ENCODE measurements around the gene GGA1. TPM values are rescaled to one million over a fixed set of nuclear protein-coding genes. Genes with fewer than 3 reads are reported as not detected.
"Not testable (repeated sequence)": the region's sequence is repeated elsewhere in the genome, so short reads cannot be mapped to it uniquely, and the experiment has no call there.

GGA1 gene
- total RNA-seq, 1 donor from 2014 or later: 43.1 TPM

- H3K4me1 Mint-ChIP-seq (ENCODE audit: low read depth, unreplicated experiment): peaks cover 4% of the 10 kb centered on the region
- no peaks in the 10 kb centered on the region for H4K20me1 ChIP-seq (ENCODE audit: insufficient read depth, low read length)
- peak overlapping the region; percentile 36 for H3K4me2 ChIP-seq (ENCODE audit: low read length)
- no peak overlapping the region for H3K27ac Mint-ChIP-seq (ENCODE audit: unreplicated experiment)
- H3K4me3 Mint-ChIP-seq (ENCODE audit: unreplicated experiment): no peak overlapping the region
- H3K27me3 Mint-ChIP-seq (ENCODE audit: low read depth, unreplicated experiment): no peaks in the 10 kb centered on the region
- no peak overlapping the region for H2AFZ ChIP-seq (ENCODE audit: low read depth, low read length)
- no peak overlapping the region for H3K9ac ChIP-seq (ENCODE audit: low read length)
- H3K9me3 ChIP-seq (ENCODE audit: insufficient read depth, low read depth, low read length): no peaks in the 10 kb centered on the region
- H3K36me3 ChIP-seq (ENCODE audit: insufficient read depth, low read length): no peaks in the 10 kb centered on the region
- FAIRE-seq (no peak), DNase-seq (ENCODE audit: low read depth) (no peak)
- no peaks in the 10 kb centered on the region for H3K79me2 ChIP-seq (ENCODE audit: insufficient read depth, low read length)
- H3K4me1 ChIP-seq (ENCODE audit: insufficient read depth, low read length): peaks cover 4% of the 10 kb centered on the region
- H3K36me3 Mint-ChIP-seq (ENCODE audit: low read depth, unreplicated experiment): no peaks in the 10 kb centered on the region
- no peak for TF ChIP-seq CTCF (IDR thresholded peaks at IDR 0.05; ENCODE audit: insufficient read depth, low read depth, low read length)
- no peak for TF ChIP-seq EZH2 (IDR thresholded peaks at IDR 0.05; ENCODE audit: insufficient read depth, low read length)
- H3K27ac ChIP-seq (ENCODE audit: low read depth, low read length): no peak overlapping the region
- H3K4me3 ChIP-seq (ENCODE audit: insufficient read depth, low read depth, low read length): no peak overlapping the region
- no peaks in the 10 kb centered on the region for H3K9me3 Mint-ChIP-seq (ENCODE audit: unreplicated experiment)
- H3K27me3 ChIP-seq (ENCODE audit: insufficient read depth, low read length): peaks cover 5% of the 10 kb centered on the region
Observed at GRCh38 chr22:37601203-37601539, 7.5 kb upstream of the GGA1 start.

GRCh38 chr22:37601540-37602442 lies 6.8 kb upstream of the GGA1 start:
- peaks cover 5% of the 10 kb centered on the region for H3K27me3 ChIP-seq (ENCODE audit: insufficient read depth, low read length)
- no peaks in the 10 kb centered on the region for H3K9me3 Mint-ChIP-seq (ENCODE audit: unreplicated experiment)
- H3K27me3 Mint-ChIP-seq (ENCODE audit: low read depth, unreplicated experiment): no peaks in the 10 kb centered on the region
- TF ChIP-seq EZH2 (IDR thresholded peaks at IDR 0.05; ENCODE audit: insufficient read depth, low read length) (no peak), CTCF (IDR thresholded peaks at IDR 0.05; ENCODE audit: insufficient read depth, low read depth, low read length) (no peak)
- no peaks in the 10 kb centered on the region for H3K79me2 ChIP-seq (ENCODE audit: insufficient read depth, low read length)
- no peak overlapping the region for H3K27ac ChIP-seq (ENCODE audit: low read depth, low read length)
- H3K4me1 ChIP-seq (ENCODE audit: insufficient read depth, low read length): peaks cover 4% of the 10 kb centered on the region
- H3K9ac ChIP-seq (ENCODE audit: low read length): no peak overlapping the region
- no peaks in the 10 kb centered on the region for H3K36me3 ChIP-seq (ENCODE audit: insufficient read depth, low read length)
- no peak overlapping the region for H2AFZ ChIP-seq (ENCODE audit: low read depth, low read length)
- peak overlapping the region; percentile 40 for H3K4me3 Mint-ChIP-seq (ENCODE audit: unreplicated experiment)
- H3K9me3 ChIP-seq (ENCODE audit: insufficient read depth, low read depth, low read length): no peaks in the 10 kb centered on the region
- no peak overlapping the region for H3K27ac Mint-ChIP-seq (ENCODE audit: unreplicated experiment)
- no peaks in the 10 kb centered on the region for H4K20me1 ChIP-seq (ENCODE audit: insufficient read depth, low read length)
- H3K36me3 Mint-ChIP-seq (ENCODE audit: low read depth, unreplicated experiment): no peaks in the 10 kb centered on the region
- H3K4me1 Mint-ChIP-seq (ENCODE audit: low read depth, unreplicated experiment): peaks cover 4% of the 10 kb centered on the region
- H3K4me3 ChIP-seq (ENCODE audit: insufficient read depth, low read depth, low read length): no peak overlapping the region
- peak overlapping the region; percentile 36 for H3K4me2 ChIP-seq (ENCODE audit: low read length)
- DNase-seq (ENCODE audit: low read depth): peak; percentile 61
- FAIRE-seq: no peak

GRCh38 chr22:37602546-37603277 lies 5.9 kb upstream of the GGA1 start:
- not testable (repeated sequence) for H2AFZ ChIP-seq (ENCODE audit: low read depth, low read length); H3K27ac ChIP-seq (ENCODE audit: low read depth, low read length); H3K36me3 Mint-ChIP-seq (ENCODE audit: low read depth, unreplicated experiment); H3K9me3 Mint-ChIP-seq (ENCODE audit: unreplicated experiment); FAIRE-seq; H3K4me1 Mint-ChIP-seq (ENCODE audit: low read depth, unreplicated experiment); H3K27me3 ChIP-seq (ENCODE audit: insufficient read depth, low read length); H4K20me1 ChIP-seq (ENCODE audit: insufficient read depth, low read length); H3K4me2 ChIP-seq (ENCODE audit: low read length); H3K79me2 ChIP-seq (ENCODE audit: insufficient read depth, low read length); H3K36me3 ChIP-seq (ENCODE audit: insufficient read depth, low read length); H3K9ac ChIP-seq (ENCODE audit: low read length); H3K27me3 Mint-ChIP-seq (ENCODE audit: low read depth, unreplicated experiment); H3K27ac Mint-ChIP-seq (ENCODE audit: unreplicated experiment); H3K9me3 ChIP-seq (ENCODE audit: insufficient read depth, low read depth, low read length); H3K4me3 Mint-ChIP-seq (ENCODE audit: unreplicated experiment); H3K4me3 ChIP-seq (ENCODE audit: insufficient read depth, low read depth, low read length); H3K4me1 ChIP-seq (ENCODE audit: insufficient read depth, low read length); DNase-seq (ENCODE audit: low read depth)

Measured in astrocyte (in vitro differentiated cells and primary cell).